ENCODE data around the gene MFSD1. TPM values are rescaled to one million over a fixed set of nuclear protein-coding genes. Genes with fewer than 3 reads are reported as not detected.

MFSD1 gene
- total RNA-seq, 1 donor from 2014 or later, result 24.8 TPM

GRCh38 chr3:158821847-158822246 lies 20.0 kb downstream of the MFSD1 start:
- H3K9me3 Mint-ChIP-seq (ENCODE audit: unreplicated experiment), result no peaks in the 10 kb centered on the region
- peaks cover 3% of the 10 kb centered on the region for H3K36me3 Mint-ChIP-seq (ENCODE audit: low read depth, unreplicated experiment)
- H3K27ac Mint-ChIP-seq (ENCODE audit: unreplicated experiment), result no peak overlapping the region
- no peak overlapping the region for H3K4me3 Mint-ChIP-seq (ENCODE audit: unreplicated experiment)
- no peaks in the 10 kb centered on the region for H3K27me3 Mint-ChIP-seq (ENCODE audit: unreplicated experiment)
- no peak for DNase-seq (ENCODE audit: low spot score)
- TF ChIP-seq, protein P1, sequence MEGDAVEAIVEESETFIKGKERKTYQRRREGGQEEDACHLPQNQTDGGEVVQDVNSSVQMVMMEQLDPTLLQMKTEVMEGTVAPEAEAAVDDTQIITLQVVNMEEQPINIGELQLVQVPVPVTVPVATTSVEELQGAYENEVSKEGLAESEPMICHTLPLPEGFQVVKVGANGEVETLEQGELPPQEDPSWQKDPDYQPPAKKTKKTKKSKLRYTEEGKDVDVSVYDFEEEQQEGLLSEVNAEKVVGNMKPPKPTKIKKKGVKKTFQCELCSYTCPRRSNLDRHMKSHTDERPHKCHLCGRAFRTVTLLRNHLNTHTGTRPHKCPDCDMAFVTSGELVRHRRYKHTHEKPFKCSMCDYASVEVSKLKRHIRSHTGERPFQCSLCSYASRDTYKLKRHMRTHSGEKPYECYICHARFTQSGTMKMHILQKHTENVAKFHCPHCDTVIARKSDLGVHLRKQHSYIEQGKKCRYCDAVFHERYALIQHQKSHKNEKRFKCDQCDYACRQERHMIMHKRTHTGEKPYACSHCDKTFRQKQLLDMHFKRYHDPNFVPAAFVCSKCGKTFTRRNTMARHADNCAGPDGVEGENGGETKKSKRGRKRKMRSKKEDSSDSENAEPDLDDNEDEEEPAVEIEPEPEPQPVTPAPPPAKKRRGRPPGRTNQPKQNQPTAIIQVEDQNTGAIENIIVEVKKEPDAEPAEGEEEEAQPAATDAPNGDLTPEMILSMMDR (IDR thresholded peaks at IDR 0.05; ENCODE audit: unreplicated experiment), result no peak
- no peaks in the 10 kb centered on the region for H3K4me1 Mint-ChIP-seq (ENCODE audit: unreplicated experiment)

DNA sequence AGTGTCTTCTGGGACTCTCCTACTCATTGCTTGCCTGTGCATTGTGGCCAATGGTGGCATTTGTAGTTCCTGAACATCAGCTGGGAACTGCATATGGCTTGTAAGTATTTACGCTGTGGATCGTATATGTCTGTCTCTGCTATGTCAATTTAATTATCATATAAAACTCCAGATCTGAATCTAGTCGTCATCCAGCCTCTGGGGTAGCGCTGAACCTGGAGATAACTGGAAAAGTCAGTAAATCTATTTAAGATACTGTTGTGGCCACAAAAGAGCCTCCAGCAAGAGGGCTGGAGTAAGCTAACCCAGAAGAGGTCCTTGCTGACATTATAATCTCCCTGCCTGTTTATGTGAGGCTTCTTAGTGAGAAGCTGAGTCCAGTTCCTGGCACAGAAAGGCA lies 21.6 kb downstream of the MFSD1 start:
- no peak for DNase-seq (ENCODE audit: low spot score)
- H3K4me1 Mint-ChIP-seq (ENCODE audit: unreplicated experiment), result no peaks in the 10 kb centered on the region
- peaks cover 3% of the 10 kb centered on the region for H3K36me3 Mint-ChIP-seq (ENCODE audit: low read depth, unreplicated experiment)
- no peaks in the 10 kb centered on the region for H3K9me3 Mint-ChIP-seq (ENCODE audit: unreplicated experiment)
- no peak overlapping the region for H3K27ac Mint-ChIP-seq (ENCODE audit: unreplicated experiment)
- TF ChIP-seq, protein P1 (IDR thresholded peaks at IDR 0.05; ENCODE audit: unreplicated experiment), result no peak
- no peak overlapping the region for H3K4me3 Mint-ChIP-seq (ENCODE audit: unreplicated experiment)
- H3K27me3 Mint-ChIP-seq (ENCODE audit: unreplicated experiment), result no peaks in the 10 kb centered on the region

- Mint-ChIP-seq H3K36me3 (ENCODE audit: low read depth, unreplicated experiment) (peaks cover 10% of the 10 kb centered on the region), H3K27ac (ENCODE audit: unreplicated experiment) (no peak overlapping the region), H3K4me3 (ENCODE audit: unreplicated experiment) (no peak overlapping the region), H3K4me1 (ENCODE audit: unreplicated experiment) (peaks cover 3% of the 10 kb centered on the region), H3K27me3 (ENCODE audit: unreplicated experiment) (no peaks in the 10 kb centered on the region), H3K9me3 (ENCODE audit: unreplicated experiment) (no peaks in the 10 kb centered on the region)
- DNase-seq (ENCODE audit: low spot score), result no peak
- TF ChIP-seq, protein P1 (IDR thresholded peaks at IDR 0.05; ENCODE audit: unreplicated experiment), result no peak
Observed at GRCh38 chr3:158827773-158828172, 25.9 kb downstream of the MFSD1 start.

- TF ChIP-seq, protein P1 (IDR thresholded peaks at IDR 0.05; ENCODE audit: unreplicated experiment), result no peak
- Mint-ChIP-seq H3K27me3 (ENCODE audit: unreplicated experiment) (no peaks in the 10 kb centered on the region), H3K4me1 (ENCODE audit: unreplicated experiment) (peaks cover 3% of the 10 kb centered on the region), H3K9me3 (ENCODE audit: unreplicated experiment) (no peaks in the 10 kb centered on the region), H3K4me3 (ENCODE audit: unreplicated experiment) (no peak overlapping the region), H3K36me3 (ENCODE audit: low read depth, unreplicated experiment) (peaks cover 7% of the 10 kb centered on the region), H3K27ac (ENCODE audit: unreplicated experiment) (no peak overlapping the region)
- DNase-seq (ENCODE audit: low spot score), result no peak
Observed at GRCh38 chr3:158830391-158830790, 28.5 kb downstream of the MFSD1 start.

GRCh38 chr3:158831861-158832260 lies 30.0 kb downstream of the MFSD1 start:
- H3K27ac Mint-ChIP-seq (ENCODE audit: unreplicated experiment), result no peak overlapping the region
- H3K9me3 Mint-ChIP-seq (ENCODE audit: unreplicated experiment), result no peaks in the 10 kb centered on the region
- no peak overlapping the region for H3K4me3 Mint-ChIP-seq (ENCODE audit: unreplicated experiment)
- no peak for DNase-seq (ENCODE audit: low spot score)
- H3K36me3 Mint-ChIP-seq (ENCODE audit: low read depth, unreplicated experiment), result peaks cover 7% of the 10 kb centered on the region
- H3K4me1 Mint-ChIP-seq (ENCODE audit: unreplicated experiment), result peaks cover 3% of the 10 kb centered on the region
- H3K27me3 Mint-ChIP-seq (ENCODE audit: unreplicated experiment), result no peaks in the 10 kb centered on the region
- TF ChIP-seq, protein P1 (IDR thresholded peaks at IDR 0.05; ENCODE audit: unreplicated experiment), result no peak
